GM12878 (cell line): ENCODE measurements around the gene STPG3.

Experiments used
- DPF2 ChIP-seq: fragments of 450-650 bp; IDR thresholded peaks from 2 replicates; pipeline ENCODE4 v1.6.1; 2017; ENCODE audit warnings: mild to moderate bottlenecking
- TF ChIP-seq, protein P1 (sequence below), 3 experiments: IDR thresholded peaks in 2 of 3; conservative IDR thresholded peaks in 1 of 3; 2 replicates each; pipeline ENCODE4 v1.5.1; 2011; ENCODE audit warnings: low read depth in 3 of 3, low read length in 3 of 3, mild to moderate bottlenecking in 3 of 3, control low read depth in 2 of 3, moderate library complexity in 2 of 3, inconsistent platforms in 1 of 3, mixed read lengths in 1 of 3; ENCODE audit not compliant: control insufficient read depth in 2 of 3, insufficient read depth in 1 of 3; ENCODE audit errors: extremely low read depth in 1 of 3

DNA sequence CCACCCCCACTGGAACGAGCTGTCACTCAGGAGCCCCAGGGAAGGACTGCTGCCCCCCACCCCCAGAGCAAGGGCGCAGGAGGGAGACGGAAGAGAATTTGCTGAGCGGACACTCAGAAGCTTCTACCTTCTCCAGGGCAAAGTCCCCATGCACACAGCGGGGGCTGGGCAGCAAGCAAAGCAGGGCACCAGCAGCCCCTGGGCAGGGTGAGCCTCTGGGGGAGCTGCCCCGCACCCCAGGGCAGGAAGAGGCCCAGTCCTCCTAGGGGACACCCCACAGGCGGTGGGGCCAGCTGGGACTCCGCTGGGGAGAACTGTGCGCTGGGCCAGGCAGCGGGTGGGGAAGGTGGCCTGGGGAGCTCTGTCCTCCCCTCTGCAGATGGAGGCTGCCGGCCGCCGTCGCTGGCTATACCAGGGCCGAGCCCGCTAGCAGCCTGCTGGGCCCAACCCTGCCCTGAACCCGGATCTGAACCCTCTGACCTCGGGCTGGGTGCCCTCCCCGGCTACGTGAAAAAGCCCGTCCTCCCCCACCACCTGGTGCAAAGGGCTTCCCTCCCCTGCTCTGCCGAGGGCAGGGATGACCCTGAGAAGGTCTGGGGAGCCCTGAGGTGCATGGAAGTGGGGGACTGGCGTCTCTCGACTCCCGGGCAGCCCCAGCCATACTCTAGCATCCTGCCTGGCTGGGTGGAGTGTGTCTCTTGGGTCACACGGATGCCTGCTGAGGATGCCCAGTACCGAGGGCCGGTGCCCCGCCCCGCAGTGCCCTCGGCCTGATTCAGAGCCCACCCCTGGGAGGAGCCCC, 21.0 kb upstream of the STPG3 start:
- TF ChIP-seq DPF2: no peak
- TF ChIP-seq, protein P1, sequence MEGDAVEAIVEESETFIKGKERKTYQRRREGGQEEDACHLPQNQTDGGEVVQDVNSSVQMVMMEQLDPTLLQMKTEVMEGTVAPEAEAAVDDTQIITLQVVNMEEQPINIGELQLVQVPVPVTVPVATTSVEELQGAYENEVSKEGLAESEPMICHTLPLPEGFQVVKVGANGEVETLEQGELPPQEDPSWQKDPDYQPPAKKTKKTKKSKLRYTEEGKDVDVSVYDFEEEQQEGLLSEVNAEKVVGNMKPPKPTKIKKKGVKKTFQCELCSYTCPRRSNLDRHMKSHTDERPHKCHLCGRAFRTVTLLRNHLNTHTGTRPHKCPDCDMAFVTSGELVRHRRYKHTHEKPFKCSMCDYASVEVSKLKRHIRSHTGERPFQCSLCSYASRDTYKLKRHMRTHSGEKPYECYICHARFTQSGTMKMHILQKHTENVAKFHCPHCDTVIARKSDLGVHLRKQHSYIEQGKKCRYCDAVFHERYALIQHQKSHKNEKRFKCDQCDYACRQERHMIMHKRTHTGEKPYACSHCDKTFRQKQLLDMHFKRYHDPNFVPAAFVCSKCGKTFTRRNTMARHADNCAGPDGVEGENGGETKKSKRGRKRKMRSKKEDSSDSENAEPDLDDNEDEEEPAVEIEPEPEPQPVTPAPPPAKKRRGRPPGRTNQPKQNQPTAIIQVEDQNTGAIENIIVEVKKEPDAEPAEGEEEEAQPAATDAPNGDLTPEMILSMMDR (IDR thresholded peaks at IDR 0.05 in 2 of 3, conservative IDR thresholded peaks at IDR 0.05 in 1 of 3; ENCODE audit: control insufficient read depth in 2 of 3, extremely low read depth in 1 of 3, insufficient read depth in 1 of 3, low read depth in 3 of 3, low read length in 3 of 3): no peak
